IMR-90 (cell line): ENCODE data around the gene DUSP14. TPM values are rescaled to one million over a fixed set of nuclear protein-coding genes. Genes with fewer than 3 reads are reported as not detected.

Experiments used
- ATAC-seq: fragments of 200-7000 bp; cut with Tn5 transposase; 2 replicates; pipeline ENCODE4 v1.9.1; 2020; ENCODE audit warnings: low read depth, mild to moderate bottlenecking, moderate library complexity
- BruUV-seq: library from RNA; stranded (reverse); fragments of 400-500 nt; replicated peaks from 2 replicates; lab custom pipeline; 2021; lab: Mats Ljungman, UMichigan
- CTCF ChIA-PET: fragments of 300-600 bp; formaldehyde crosslinking; extraction: SDS; loops from one replicate; lab custom pipeline; 2021; ENCODE audit warnings: antibody characterized with exemption; lab: Yijun Ruan, JAX
- POLR2A ChIA-PET: fragments of 300-600 bp; sonication (Branson Sonifier 250); formaldehyde crosslinking; loops from one replicate; lab custom pipeline; 2022; ENCODE audit warnings: antibody characterized with exemption; ENCODE audit not compliant: unreplicated experiment; lab: Charles Lee
- DNase-seq: peaks from one replicate; pipeline ENCODE4 v3.0.0; 2013
- H2AFZ ChIP-seq: replicated peaks from 2 replicates; pipeline ENCODE3; 2013; ENCODE audit warnings: low read length, mild to moderate bottlenecking; ENCODE audit not compliant: poor library complexity
- H2AK5ac ChIP-seq: 2 replicates; pipeline ENCODE4 v1.6.1; 2013; ENCODE audit warnings: low read depth, low read length, inconsistent platforms
- H2AK9ac ChIP-seq: replicated peaks from 2 replicates; pipeline ENCODE3; 2013; ENCODE audit warnings: mild to moderate bottlenecking, low read depth, low read length, moderate library complexity; ENCODE audit not compliant: poor library complexity
- H2BK120ac ChIP-seq: 2 replicates; pipeline ENCODE4 v1.6.1; 2013; ENCODE audit warnings: low read depth, low read length, inconsistent platforms
- H2BK15ac ChIP-seq: 3 replicates; pipeline ENCODE4 v1.6.1; 2013; ENCODE audit warnings: low read depth, low read length, inconsistent platforms
- H2BK20ac ChIP-seq: 2 replicates; pipeline ENCODE4 v1.6.1; 2013; ENCODE audit warnings: low read depth, mild to moderate bottlenecking, inconsistent platforms, low read length, moderate library complexity
- H2BK5ac ChIP-seq: 2 replicates; pipeline ENCODE4 v1.6.1; 2013; ENCODE audit warnings: mild to moderate bottlenecking, low read depth, low read length, inconsistent platforms; ENCODE audit not compliant: poor library complexity, severe bottlenecking
- H3K14ac ChIP-seq: replicated peaks from 2 replicates; pipeline ENCODE4 v1.6.1; 2013; ENCODE audit warnings: low read depth, low read length, inconsistent platforms
- H3K18ac ChIP-seq: 2 replicates; pipeline ENCODE4 v1.6.1; 2013; ENCODE audit warnings: low read depth, low read length, control low read depth
- H3K23ac ChIP-seq: 2 replicates; pipeline ENCODE4 v1.6.1; 2013; ENCODE audit warnings: low read depth, low read length, inconsistent platforms
- H3K27ac ChIP-seq: 2 replicates; pipeline ENCODE4 v1.5.1; 2013; ENCODE audit warnings: mild to moderate bottlenecking, control low read depth, low read length; ENCODE audit not compliant: insufficient read depth
- H3K27me3 ChIP-seq: 2 replicates; pipeline ENCODE4 v1.6.1; 2013; ENCODE audit warnings: low read length; ENCODE audit not compliant: control insufficient read depth, insufficient read depth
- H3K36me3 ChIP-seq: 2 replicates; pipeline ENCODE4 v1.6.1; 2013; ENCODE audit warnings: low read length, mixed read lengths; ENCODE audit not compliant: control insufficient read depth, insufficient read depth
- H3K4ac ChIP-seq: 2 replicates; pipeline ENCODE4 v1.6.1; 2013; ENCODE audit warnings: low read depth, low read length, inconsistent platforms
- H3K4me1 ChIP-seq: 2 replicates; pipeline ENCODE4 v1.6.1; 2013; ENCODE audit warnings: low read length, mixed read lengths; ENCODE audit not compliant: control insufficient read depth, insufficient read depth
- H3K4me2 ChIP-seq: 2 replicates; pipeline ENCODE4 v1.6.1; 2013; ENCODE audit warnings: low read depth, mild to moderate bottlenecking, control low read depth, low read length, moderate library complexity
- H3K4me3 ChIP-seq: 2 replicates; pipeline ENCODE4 v1.5.1; 2013; ENCODE audit warnings: low read depth, mild to moderate bottlenecking, control low read depth, low read length, moderate library complexity; ENCODE audit not compliant: insufficient read depth
- H3K56ac ChIP-seq: 2 replicates; pipeline ENCODE4 v1.6.1; 2013; ENCODE audit warnings: low read length, inconsistent platforms; ENCODE audit not compliant: insufficient read depth; ENCODE audit errors: extremely low read depth
- H3K79me1 ChIP-seq, 2 experiments: 2 replicates each; pipeline ENCODE4 v1.6.1; 2013; ENCODE audit warnings: low read length in 2 of 2, inconsistent platforms in 1 of 2, low read depth in 1 of 2
- H3K9ac ChIP-seq: 2 replicates; pipeline ENCODE4 v1.6.1; 2013; ENCODE audit warnings: low read depth, low read length, control low read depth
- H3K9me1 ChIP-seq: 2 replicates; pipeline ENCODE4 v1.6.1; 2013; ENCODE audit warnings: low read length, inconsistent platforms; ENCODE audit not compliant: insufficient read depth
- H3K9me3 ChIP-seq: 2 replicates; pipeline ENCODE4 v1.6.1; 2013; ENCODE audit warnings: low read length; ENCODE audit not compliant: control insufficient read depth, insufficient read depth
- H4K20me1 ChIP-seq: 2 replicates; pipeline ENCODE4 v1.6.1; 2013; ENCODE audit warnings: low read length, inconsistent platforms; ENCODE audit not compliant: insufficient read depth
- H4K5ac ChIP-seq: 2 replicates; pipeline ENCODE4 v1.6.1; 2013; ENCODE audit warnings: mild to moderate bottlenecking, low read depth, low read length, control low read depth
- H4K8ac ChIP-seq, 2 experiments: 2 replicates each; pipeline ENCODE4 v1.6.1; 2013; ENCODE audit warnings: low read depth in 2 of 2, low read length in 2 of 2, control low read depth in 1 of 2, inconsistent platforms in 1 of 2
- H4K91ac ChIP-seq: 2 replicates; pipeline ENCODE4 v1.6.1; 2013; ENCODE audit warnings: low read depth, low read length, inconsistent platforms; ENCODE audit not compliant: insufficient read depth
- MAFK ChIP-seq: IDR thresholded peaks from 2 replicates; pipeline ENCODE4 v1.6.1; 2012; ENCODE audit warnings: low read depth, low read length, improper control_type of control experiment
- POLR2A ChIP-seq: IDR thresholded peaks from 2 replicates; pipeline ENCODE4 v1.6.1; 2012; ENCODE audit warnings: mild to moderate bottlenecking, low read depth, low read length
- WGBS, 2 experiments: methylation state at CpG; one replicate each; pipeline versions ENCODE4 v1.1.5 to v1.1.7; 2013; ENCODE audit warnings: missing lambda C conversion rate in 2 of 2; ENCODE audit not compliant: insufficient read length in 1 of 2; ENCODE audit errors: extremely low coverage in 2 of 2; 5-methylcytosine and 5-hydroxymethylcytosine counted together
- dilution Hi-C: fragments of 300-500 bp; cut with HindIII; formaldehyde crosslinking; loops from one replicate; pipeline ENCODE4 v1.14.3; 2018; ENCODE audit warnings: low sequenced_read_pairs; ENCODE audit not compliant: unreplicated experiment
- in situ Hi-C: fragments of 300-500 bp; cut with MboI; formaldehyde crosslinking; loops from 3 replicates; pipeline ENCODE4 v1.14.3; 2019; ENCODE audit warnings: low sequenced_read_pairs, inconsistent platforms, mixed read lengths
- intact Hi-C: fragments of 100-400 bp; cut with micrococcal nuclease; formaldehyde crosslinking; loops from 2 replicates; pipeline ENCODE4 v1.10.0; 2022
- polyA plus RNA-seq, 3 experiments: library from polyadenylated mRNA; depleted of rRNA; stranded (reverse); fragments of >200 nt; gene quantifications; 2 replicates each; pipeline ENCODE4 v1.2.3, GENCODE V29; 2012; ENCODE audit warnings: low replicate concordance in 1 of 3
- total RNA-seq: library from RNA; depleted of rRNA; stranded (reverse); fragments of >200 nt; gene quantifications from 2 replicates; pipeline ENCODE4 v1.2.3, GENCODE V29; 2012

The DUSP14 gene
- total and polyA plus RNA-seq, 2 of the 4 experiments (the other 2 are of a cell fraction): 97.5 to 127 TPM

- H3K23ac ChIP-seq: peak overlapping the region; percentile 14
Observed at GRCh38 chr17:37494971-37495370, 5.3 kb downstream of the DUSP14 start.

More at GRCh38 chr17:37494971-37495370, 5.3 kb downstream of the DUSP14 start:
- H4K20me1 ChIP-seq: peaks cover 79% of the 10 kb centered on the region
- DNase-seq: no peak
- BruUV-seq: no TSS peak
- H3K79me1 ChIP-seq: peaks cover 0 to 51% of the 10 kb centered on the region in 2 experiments; a peak in 2 of 4 replicates
- H2AK5ac ChIP-seq: peak overlapping the region; percentile 38
- no peak for ATAC-seq
- H3K4me3 ChIP-seq: no peak overlapping the region
- WGBS, 2 experiments: 63% methylated on average over 5 of the region's 8 CpGs; no CpG with 5 or more reads in 1 of the 2 experiments
- H2BK120ac ChIP-seq: peak overlapping the region; percentile 44
- peak overlapping the region; percentile 22 for H3K4me2 ChIP-seq
- no peaks in the 10 kb centered on the region for H3K27me3 ChIP-seq
- peaks cover 14% of the 10 kb centered on the region for H3K9me1 ChIP-seq
- H2BK20ac ChIP-seq: peak overlapping the region; percentile 4; the same call in 1 of the 2 replicates
- in situ Hi-C loops: no loop called here
- H2AFZ ChIP-seq: no peak overlapping the region
- no peak overlapping the region for H2AK9ac ChIP-seq
- 0 out of 2 replicates have a peak overlapping the region, but pooled peaks have one; percentile 43 for H4K5ac ChIP-seq
- peak overlapping the region; percentile 58 for H3K18ac ChIP-seq
- H3K36me3 ChIP-seq: peaks cover 2% of the 10 kb centered on the region
- 0 out of 2 replicates have a peak overlapping the region, but pooled peaks have one; percentile 8 for H3K14ac ChIP-seq
- H3K4ac ChIP-seq: peak overlapping the region; percentile 14
- H2BK5ac ChIP-seq: peak overlapping the region; percentile 14
- H3K9ac ChIP-seq: no peak overlapping the region
- TF ChIP-seq MAFK: no peak
- peak; percentile 11; the same call in 1 of the 2 replicates for TF ChIP-seq POLR2A
- H4K91ac ChIP-seq: no peak overlapping the region
- CTCF ChIA-PET: no interaction called here
- H3K56ac ChIP-seq: no peak overlapping the region
- H3K4me1 ChIP-seq: peaks cover 13% of the 10 kb centered on the region
- H2BK15ac ChIP-seq: 0 out of 3 replicates have a peak overlapping the region, but pooled peaks have one; percentile 4
- no peaks in the 10 kb centered on the region for H3K9me3 ChIP-seq
- dilution Hi-C loops: no loop called here
- POLR2A ChIA-PET: no interaction called here
- H4K8ac ChIP-seq: no peak overlapping the region
- intact Hi-C loops: loop anchor here (5.0 kb wide), 2 partner anchors 48 to 893 kb away; partner anchors contain the start of gene MRM1
- H3K27ac ChIP-seq: peak overlapping the region; percentile 27; the same call in 1 of the 2 replicates
